ENCODE measurements around the gene APOA4. TPM values are rescaled to one million over a fixed set of nuclear protein-coding genes. Genes with fewer than 3 reads are reported as not detected.
A peak's percentile ranks its signal among the peaks of the same experiment; 100 is the strongest.
"Not testable (repeated sequence)": the region's sequence is repeated elsewhere in the genome, so short reads cannot be mapped to it uniquely, and the experiment has no call there.

The APOA4 gene
- polyA plus RNA-seq, 3 donors, result not detected

GRCh38 chr11:116835042-116835772 is 12.1 kb upstream of the APOA4 start:
- no peaks in the 10 kb centered on the region for H3K36me3 ChIP-seq (replicated peaks in 1 of 2; ENCODE audit: control insufficient read depth in 1 of 2, insufficient read depth in 2 of 2, low read length in 2 of 2)
- H3K4me2 ChIP-seq (replicated peaks; ENCODE audit: extremely low read depth, low read length, poor library complexity, severe bottlenecking), result peak overlapping the region; percentile 87
- H4K20me1 ChIP-seq (ENCODE audit: insufficient read depth, low read length), result no peaks in the 10 kb centered on the region
- H3K9me3 ChIP-seq (replicated peaks in 1 of 2; ENCODE audit: control insufficient read depth in 1 of 2, insufficient read depth in 1 of 2, low read length in 2 of 2), result no peaks in the 10 kb centered on the region
- intact Hi-C loops (cut with micrococcal nuclease), result no loop called here
- Mint-ChIP-seq H3K9me3 (peaks cover 0 to 1% (median 0%) of the 10 kb centered on the region in 7 donors), H3K36me3 (no peaks in the 10 kb centered on the region), H3K4me1 (peaks cover 14% of the 10 kb centered on the region), H3K27me3 (ENCODE audit: low read depth in 3 of 3) (peaks cover 3 to 8% (median 4%) of the 10 kb centered on the region in 3 donors), H3K4me3 (peak overlapping the region; percentile 74 to 88), H3K27ac (peak overlapping the region in 1 of 7 donors; percentile 41)
- no peaks in the 10 kb centered on the region for H3K27me3 ChIP-seq (ENCODE audit: control insufficient read depth in 2 of 2, insufficient read depth in 2 of 2, low read length in 2 of 2)
- no peak for TF ChIP-seq CTCF (IDR thresholded peaks at IDR 0.05)
- peaks cover 17 to 19% of the 10 kb centered on the region in 2 donors for H3K4me1 ChIP-seq (ENCODE audit: control insufficient read depth in 1 of 2, insufficient read depth in 2 of 2, low read length in 2 of 2)
- WGBS (ENCODE audit: insufficient coverage), result 2% methylated on average over 27 of the region's 28 CpGs
- DNase-seq, result peak; percentile 6 to 16 (median 13)
- no peak overlapping the region for H3K27ac ChIP-seq (ENCODE audit: low read depth in 1 of 2, low read length in 2 of 2)
- peak overlapping the region; percentile 87 for H2AFZ ChIP-seq (ENCODE audit: insufficient read depth, low read depth, low read length, poor library complexity, severe bottlenecking)
- H3K79me2 ChIP-seq (ENCODE audit: insufficient read depth, low read length), result no peaks in the 10 kb centered on the region
- peak overlapping the region; percentile 10 to 78 (median 47) for H3K4me3 ChIP-seq (replicated peaks in 1 of 3; ENCODE audit: low read depth in 2 of 3, low read length in 3 of 3)
- peak overlapping the region; percentile 48 for H3K9ac ChIP-seq (ENCODE audit: insufficient read depth, low read length, poor library complexity, severe bottlenecking)

GRCh38 chr11:116834535-116835041 is 11.5 kb upstream of the APOA4 start:
- H3K27ac Mint-ChIP-seq; H3K9me3 Mint-ChIP-seq; H3K79me2 ChIP-seq (ENCODE audit: insufficient read depth, low read length); DNase-seq; H3K36me3 Mint-ChIP-seq; H3K27me3 Mint-ChIP-seq (ENCODE audit: low read depth in 3 of 3); H3K27ac ChIP-seq (ENCODE audit: low read depth in 1 of 2, low read length in 2 of 2); H3K27me3 ChIP-seq (ENCODE audit: control insufficient read depth in 2 of 2, insufficient read depth in 2 of 2, low read length in 2 of 2); H3K36me3 ChIP-seq (replicated peaks in 1 of 2; ENCODE audit: control insufficient read depth in 1 of 2, insufficient read depth in 2 of 2, low read length in 2 of 2); H4K20me1 ChIP-seq (ENCODE audit: insufficient read depth, low read length); H3K9me3 ChIP-seq (replicated peaks in 1 of 2; ENCODE audit: control insufficient read depth in 1 of 2, insufficient read depth in 1 of 2, low read length in 2 of 2); intact Hi-C loops (cut with micrococcal nuclease); H3K9ac ChIP-seq (ENCODE audit: insufficient read depth, low read length, poor library complexity, severe bottlenecking): not testable (repeated sequence)
- Mint-ChIP-seq H3K4me1 (peaks cover 14% of the 10 kb centered on the region), H3K4me3 (peak overlapping the region; percentile 74 to 88)
- 79% methylated on average over 12 of the region's 13 CpGs for WGBS (ENCODE audit: insufficient coverage)
- Histone ChIP-seq H3K4me1 (ENCODE audit: control insufficient read depth in 1 of 2, insufficient read depth in 2 of 2, low read length in 2 of 2) (peaks cover 17 to 19% of the 10 kb centered on the region in 2 donors), H3K4me2 (replicated peaks; ENCODE audit: extremely low read depth, low read length, poor library complexity, severe bottlenecking) (peak overlapping the region; percentile 87), H3K4me3 (replicated peaks in 1 of 3; ENCODE audit: low read depth in 2 of 3, low read length in 3 of 3) (peak overlapping the region in 1 of 3 experiments; percentile 78), H2AFZ (ENCODE audit: insufficient read depth, low read depth, low read length, poor library complexity, severe bottlenecking) (peak overlapping the region; percentile 87)

Measured in CD14-positive monocyte (primary cell).